HG03460 (cell line): ENCODE results near the gene LMNA.
"Not testable (repeated sequence)": the region's sequence is repeated elsewhere in the genome, so short reads cannot be mapped to it uniquely, and the experiment has no call there.

Source experiments
- ATAC-seq: cut with Tn5 transposase; IDR thresholded peaks from one replicate; pipeline ENCODE4 v1.9.1; 2021; ENCODE audit not compliant: unreplicated experiment

LMNA gene

GRCh38 chr1:156160000-156160742 lies 45.7 kb downstream of the LMNA start:
- ATAC-seq, result no peak

- ATAC-seq, result no peak
Measured at GRCh38 chr1:156160743-156161171, 46.2 kb downstream of the LMNA start.

GRCh38 chr1:156162430-156163037 lies 48.0 kb downstream of the LMNA start:
- ATAC-seq, result no peak

- ATAC-seq, result no peak
Measured at GRCh38 chr1:156163712-156164111, 49.2 kb downstream of the LMNA start.

GRCh38 chr1:156164125-156164831 lies 49.8 kb downstream of the LMNA start:
- no peak for ATAC-seq

- ATAC-seq, result no peak
Measured at GRCh38 chr1:156165083-156165482, 50.6 kb downstream of the LMNA start.

GRCh38 chr1:156167536-156167935 lies 53.0 kb downstream of the LMNA start:
- no peak for ATAC-seq

- no peak for ATAC-seq
Measured at GRCh38 chr1:156172696-156173470, 58.4 kb downstream of the LMNA start.

GRCh38 chr1:156176610-156177210 lies 62.2 kb downstream of the LMNA start:
- no peak for ATAC-seq

- ATAC-seq, result no peak
Measured at GRCh38 chr1:156177919-156178654, 63.6 kb downstream of the LMNA start.

GRCh38 chr1:156180471-156180870 lies 66.0 kb downstream of the LMNA start:
- no peak for ATAC-seq

- not testable (repeated sequence) for ATAC-seq
Measured at GRCh38 chr1:156181391-156181924, 66.9 kb downstream of the LMNA start.

GRCh38 chr1:156182010-156182779 lies 67.7 kb downstream of the LMNA start:
- not testable (repeated sequence) for ATAC-seq

- not testable (repeated sequence) for ATAC-seq
Measured at GRCh38 chr1:156186347-156187177, 72.1 kb downstream of the LMNA start.
